ENCODE results near the gene TRIM2. TPM values are rescaled to one million over a fixed set of nuclear protein-coding genes. Genes with fewer than 3 reads are reported as not detected.

The TRIM2 gene
- total and polyA plus RNA-seq, 2 of the 8 experiments (the other 6 are each of a cell fraction or from before 2014, with no cell fraction given): 34.0 to 59.8 TPM

GRCh38 chr4:153369021-153369420, 164.8 kb downstream of the TRIM2 start (continued):
- TF ChIP-seq TAF1 (IDR thresholded peaks at IDR 0.05; ENCODE audit: low read depth, low read length) (no peak), GTF2F1 (IDR thresholded peaks at IDR 0.05; ENCODE audit: borderline replicate concordance, low read depth, low read length) (no peak), RBBP5 (IDR thresholded peaks at IDR 0.05; ENCODE audit: borderline replicate concordance, low read depth, low read length) (no peak), TEAD4 (IDR thresholded peaks at IDR 0.05; ENCODE audit: low read depth, low read length) (no peak), SP4 (IDR thresholded peaks at IDR 0.05; ENCODE audit: low read length) (no peak), SIN3A (conservative IDR thresholded peaks at IDR 0.05 in 1 of 2, IDR thresholded peaks at IDR 0.05 in 1 of 2; ENCODE audit: low read depth in 1 of 2, low read length in 2 of 2) (no peak), CHD2 (IDR thresholded peaks at IDR 0.05; ENCODE audit: low read length) (no peak), CBX5 (IDR thresholded peaks at IDR 0.05; ENCODE audit: low read depth, low read length) (no peak)
